Activated CD4-positive, alpha-beta T cell treated with anti-CD3 and anti-CD28 coated beads for 36 hours (primary cell): ENCODE measurements around the gene TAF4. TPM values are rescaled to one million over a fixed set of nuclear protein-coding genes. Genes with fewer than 3 reads are reported as not detected.

Experiments used
- ATAC-seq: fragments of 200-7000 bp; cut with Tn5 transposase; one replicate; pipeline ENCODE4 v1.10.0; 2021; ENCODE audit warnings: mild to moderate bottlenecking, moderate library complexity
- CTCF ChIA-PET: fragments of 350-600 bp; sonication (Branson Sonifier 250); formaldehyde crosslinking; loops from one replicate; lab custom pipeline; 2021; ENCODE audit warnings: antibody characterized with exemption; lab: Charles Lee
- POLR2A ChIA-PET: fragments of 350-600 bp; sonication (Branson Sonifier 250); formaldehyde crosslinking; loops from one replicate; lab custom pipeline; 2021; ENCODE audit warnings: antibody characterized with exemption, inconsistent platforms; lab: Charles Lee
- DNase-seq: peaks from one replicate; pipeline ENCODE4 v3.0.0-alpha.2; 2020
- H3K27ac Mint-ChIP-seq: one replicate; pipeline ENCODE4 v1.8.0; 2021; ENCODE audit warnings: mixed read lengths
- H3K27me3 Mint-ChIP-seq: one replicate; pipeline ENCODE4 v1.8.0; 2021; ENCODE audit warnings: mixed read lengths
- H3K36me3 Mint-ChIP-seq: one replicate; pipeline ENCODE4 v1.8.0; 2021; ENCODE audit warnings: low read depth, mixed read lengths
- H3K4me1 Mint-ChIP-seq: one replicate; pipeline ENCODE4 v1.8.0; 2021; ENCODE audit warnings: mixed read lengths
- H3K4me3 Mint-ChIP-seq: one replicate; pipeline ENCODE4 v1.8.0; 2021; ENCODE audit warnings: mild to moderate bottlenecking, moderate library complexity, mixed read lengths
- H3K9me3 Mint-ChIP-seq: one replicate; pipeline ENCODE4 v1.8.0; 2021; ENCODE audit warnings: low read depth, mixed read lengths
- intact Hi-C, 2 experiments: fragments of 100-400 bp; cut with DNase I in 1 of 2; cut with micrococcal nuclease in 1 of 2; formaldehyde crosslinking; loops; one replicate each; pipeline versions ENCODE4 v1.14.2 to v1.15.1; 2022 to 2024; cut with DNase I, micrococcal nuclease
- total RNA-seq, 2 experiments: library from RNA; stranded (reverse); gene quantifications; one replicate each; pipeline ENCODE4 v1.2.3, GENCODE V29; 2021

Gene TAF4
- total RNA-seq, 2 experiments from 2014 or later = 15.4 to 27.1 TPM

DNA sequence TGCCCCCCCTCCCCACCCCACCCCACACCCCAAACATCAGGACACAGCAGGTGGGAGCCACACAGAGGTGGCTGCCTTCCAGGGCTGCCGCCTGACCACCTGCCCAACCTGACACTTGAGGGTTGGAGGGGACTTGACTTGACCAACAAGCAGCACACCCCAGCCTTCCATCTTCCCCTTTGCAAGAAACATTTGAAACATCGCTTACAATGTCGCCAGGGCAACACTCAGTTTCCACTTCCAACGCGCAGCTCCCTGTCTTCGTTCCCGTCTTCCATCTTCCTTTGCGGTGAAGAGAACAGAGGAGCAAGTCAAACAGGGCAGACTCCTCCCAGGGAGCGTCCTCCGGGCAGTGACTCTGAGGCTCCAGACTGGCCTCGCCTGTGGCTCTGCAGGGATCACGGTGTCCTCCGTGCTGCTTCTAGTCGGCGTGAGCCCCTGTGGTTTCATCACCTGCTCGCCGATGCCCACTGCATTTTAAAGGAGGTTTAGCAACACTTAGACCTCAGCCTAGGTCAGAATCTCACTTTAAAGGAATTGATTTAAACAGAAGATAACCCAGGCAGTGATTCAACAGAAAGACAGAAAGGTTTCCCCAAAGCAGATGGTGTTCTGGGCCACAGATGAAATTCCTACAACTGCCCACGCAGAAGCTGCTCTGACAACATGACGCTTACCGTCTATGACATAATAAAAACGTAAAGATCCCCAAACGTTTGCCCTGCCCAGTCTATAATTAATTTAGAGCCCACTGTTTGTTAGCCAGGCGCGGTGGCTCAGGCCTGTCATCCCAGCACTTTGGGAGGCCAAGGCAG is 130.8 kb downstream of the TAF4 start:
- no peaks in the 10 kb centered on the region for H3K9me3 Mint-ChIP-seq
- ATAC-seq (no peak), DNase-seq (no peak)
- ChIA-PET CTCF (no interaction called here), POLR2A (no interaction called here)
- intact Hi-C loops = no loop called here
- H3K4me3 Mint-ChIP-seq = no peak overlapping the region
- no peak overlapping the region for H3K27ac Mint-ChIP-seq
- H3K4me1 Mint-ChIP-seq = no peaks in the 10 kb centered on the region
- H3K27me3 Mint-ChIP-seq = no peaks in the 10 kb centered on the region
- no peaks in the 10 kb centered on the region for H3K36me3 Mint-ChIP-seq

DNA sequence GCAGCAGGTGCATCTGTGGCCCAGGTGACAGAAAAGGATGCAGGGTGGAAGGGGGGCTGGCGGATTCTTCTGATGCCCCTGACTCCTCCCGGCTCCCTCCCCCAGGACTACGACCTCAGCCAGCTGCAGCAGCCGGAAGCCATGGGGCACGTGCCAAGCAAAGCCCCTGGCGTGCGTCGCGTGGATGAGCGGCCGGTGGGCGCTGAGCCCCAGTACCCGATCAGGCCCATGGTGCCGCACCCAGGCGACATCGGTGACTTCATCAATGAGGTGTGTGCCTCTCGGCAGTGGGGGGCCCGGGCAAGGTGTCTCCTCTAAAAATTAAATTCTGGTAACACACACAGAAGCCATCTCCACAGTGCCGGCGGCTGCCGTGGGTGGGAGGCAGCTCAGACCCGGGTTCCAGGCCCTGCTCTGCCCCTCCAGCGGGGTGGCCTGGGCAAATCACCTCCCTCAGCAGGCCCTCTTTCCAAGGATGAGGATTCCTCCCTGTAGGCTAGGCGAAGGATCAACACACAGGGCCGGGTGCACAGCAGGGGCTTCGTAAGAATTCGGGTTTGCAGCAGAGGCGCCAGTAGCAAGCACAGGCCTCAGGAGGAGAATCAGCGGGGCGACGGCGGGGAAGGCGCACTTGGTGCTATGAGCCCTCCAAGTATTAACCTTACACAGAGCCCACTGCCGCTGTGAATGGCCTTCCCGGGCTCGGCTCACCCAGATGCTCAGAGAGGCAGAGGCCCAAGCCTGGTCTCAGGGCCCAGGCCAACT is 131.5 kb downstream of the TAF4 start:
- no peaks in the 10 kb centered on the region for H3K4me1 Mint-ChIP-seq
- no peak overlapping the region for H3K4me3 Mint-ChIP-seq
- no peaks in the 10 kb centered on the region for H3K27me3 Mint-ChIP-seq
- ChIA-PET POLR2A (no interaction called here), CTCF (no interaction called here)
- H3K9me3 Mint-ChIP-seq = no peaks in the 10 kb centered on the region
- no peak for ATAC-seq
- no peak for DNase-seq
- intact Hi-C loops = no loop called here
- H3K27ac Mint-ChIP-seq = no peak overlapping the region
- H3K36me3 Mint-ChIP-seq = no peaks in the 10 kb centered on the region

DNA sequence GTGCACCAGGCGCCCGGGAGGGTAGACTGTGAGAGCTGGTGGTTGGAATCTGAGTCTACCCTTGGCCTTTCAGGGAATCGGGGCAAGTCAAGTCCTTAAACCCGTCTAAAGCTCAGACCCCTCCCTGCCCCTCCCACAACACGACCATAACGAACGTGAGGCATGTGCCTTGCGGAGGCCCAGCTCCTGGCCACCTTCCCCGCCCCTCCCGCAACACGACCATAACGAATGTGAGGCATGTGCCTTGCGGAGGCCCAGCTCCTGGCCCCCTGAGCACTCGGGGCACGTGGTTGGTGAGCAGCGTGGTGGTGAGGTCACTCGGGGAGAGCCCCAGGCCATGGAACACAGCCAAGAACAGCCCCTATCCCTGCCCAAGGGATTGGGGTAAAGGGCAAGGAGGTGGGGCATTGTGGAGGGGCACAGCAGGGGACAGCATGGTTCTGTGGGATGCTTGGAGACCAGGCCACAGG is 132.2 kb downstream of the TAF4 start:
- ATAC-seq (no peak), DNase-seq (no peak)
- CTCF ChIA-PET = interaction anchor here (0.7 kb wide), 1 partner anchor 148 kb away, joined by 3 read pairs; no protein-coding TSS in a partner anchor
- intact Hi-C loops = no loop called here
- no peak overlapping the region for H3K27ac Mint-ChIP-seq
- no peak overlapping the region for H3K4me3 Mint-ChIP-seq
- H3K9me3 Mint-ChIP-seq = no peaks in the 10 kb centered on the region
- H3K27me3 Mint-ChIP-seq = no peaks in the 10 kb centered on the region
- no peaks in the 10 kb centered on the region for H3K36me3 Mint-ChIP-seq
- POLR2A ChIA-PET = no interaction called here
- no peaks in the 10 kb centered on the region for H3K4me1 Mint-ChIP-seq

DNA sequence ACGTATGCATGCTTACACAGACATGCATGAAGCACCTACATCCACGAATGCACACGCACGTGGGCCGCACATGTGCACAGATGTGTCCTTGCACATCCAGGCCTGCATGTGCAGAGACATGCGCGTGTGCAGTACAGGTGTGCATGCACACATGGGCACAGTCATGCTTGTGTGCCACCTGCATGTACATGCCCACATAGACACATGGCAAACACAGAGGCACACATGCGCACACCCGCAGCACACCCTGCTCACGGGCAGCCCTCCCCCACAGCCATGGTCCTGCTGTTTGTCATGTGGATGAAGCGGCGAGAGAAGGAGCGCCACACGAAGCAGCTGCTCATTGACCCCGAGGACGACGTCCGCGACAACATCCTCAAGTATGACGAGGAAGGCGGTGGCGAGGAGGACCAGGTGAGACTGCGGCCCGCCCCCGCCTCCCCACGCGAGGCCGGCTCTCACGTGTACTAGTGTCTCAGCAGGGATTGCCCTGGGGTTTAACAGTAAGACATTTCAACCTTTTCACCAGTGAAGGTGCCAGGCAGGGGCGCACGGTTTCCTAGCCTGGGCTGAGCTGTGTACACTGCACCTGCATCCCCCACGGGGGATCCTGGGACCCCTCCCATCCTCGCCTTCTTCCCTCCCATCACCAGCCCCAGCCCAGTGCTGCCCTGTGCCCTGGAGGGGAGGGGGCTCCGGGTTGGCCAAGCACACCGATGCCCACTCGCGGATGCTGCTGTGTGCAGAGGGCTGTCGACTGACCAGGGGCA is 132.8 kb downstream of the TAF4 start:
- Mint-ChIP-seq H3K27ac (no peak overlapping the region), H3K27me3 (no peaks in the 10 kb centered on the region), H3K4me1 (no peaks in the 10 kb centered on the region), H3K9me3 (no peaks in the 10 kb centered on the region), H3K36me3 (no peaks in the 10 kb centered on the region), H3K4me3 (no peak overlapping the region)
- no peak for ATAC-seq
- intact Hi-C loops = no loop called here
- ChIA-PET POLR2A (no interaction called here), CTCF (interaction anchor here (0.7 kb wide), 1 partner anchor 148 kb away, joined by 3 read pairs; no protein-coding TSS in a partner anchor)
- no peak for DNase-seq

DNA sequence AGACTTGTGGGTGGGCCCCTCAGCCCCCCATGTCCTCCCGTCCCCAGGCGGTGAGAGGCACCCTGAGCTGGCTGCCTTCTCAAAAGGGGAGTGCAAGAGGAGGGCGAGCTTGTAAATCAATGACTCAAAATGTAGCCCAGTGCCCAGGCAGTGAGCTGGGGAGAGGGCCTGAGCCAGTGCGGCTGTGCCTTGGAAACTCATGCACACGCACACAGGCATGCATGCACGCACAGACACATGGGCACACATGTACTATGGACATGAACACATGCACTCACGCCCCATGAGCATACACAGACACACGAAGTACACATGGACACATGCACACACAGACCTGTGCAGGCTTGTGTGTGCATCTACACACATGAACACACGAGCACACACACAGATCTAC is 133.5 kb downstream of the TAF4 start:
- no peak for DNase-seq
- no peak overlapping the region for H3K27ac Mint-ChIP-seq
- no peak overlapping the region for H3K4me3 Mint-ChIP-seq
- H3K4me1 Mint-ChIP-seq = no peaks in the 10 kb centered on the region
- H3K27me3 Mint-ChIP-seq = no peaks in the 10 kb centered on the region
- CTCF ChIA-PET = no interaction called here
- H3K36me3 Mint-ChIP-seq = no peaks in the 10 kb centered on the region
- intact Hi-C loops = no loop called here
- ATAC-seq = no peak
- POLR2A ChIA-PET = no interaction called here
- no peaks in the 10 kb centered on the region for H3K9me3 Mint-ChIP-seq

DNA sequence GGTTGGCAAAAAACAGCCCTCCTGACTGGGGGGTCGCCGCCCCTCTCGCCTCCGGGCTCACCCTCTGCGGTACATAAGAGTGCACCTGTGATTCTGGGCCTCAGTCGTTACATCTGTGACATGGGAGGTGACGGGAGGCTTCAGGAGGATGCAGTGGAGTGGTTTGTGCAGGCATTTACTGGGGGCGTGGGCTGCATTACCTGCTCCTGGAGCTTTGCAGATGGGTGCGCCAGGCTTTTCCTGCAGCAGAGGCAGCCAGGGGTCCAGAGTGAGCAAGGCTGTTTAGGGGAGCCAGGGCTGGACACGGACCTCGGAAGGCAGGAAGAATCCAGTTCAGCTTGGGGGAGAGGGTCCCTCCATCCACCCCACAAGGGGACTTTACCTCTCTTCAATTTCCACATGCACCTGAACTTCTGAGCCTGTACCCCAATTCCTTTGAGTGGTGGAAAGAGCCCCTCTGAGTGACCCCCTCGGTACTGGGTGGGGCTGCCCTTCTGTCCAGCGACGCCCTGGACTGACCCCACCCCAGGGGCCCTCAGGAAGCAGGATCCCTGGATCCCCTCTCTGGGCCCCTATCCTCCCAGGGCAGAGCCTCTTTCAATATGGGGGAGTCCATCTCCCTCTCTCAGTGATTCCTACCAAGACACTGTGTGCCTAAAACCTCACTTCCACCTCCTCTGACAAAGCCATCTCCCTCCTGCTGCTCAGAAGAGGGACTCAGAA is 134.0 kb downstream of the TAF4 start:
- no peaks in the 10 kb centered on the region for H3K36me3 Mint-ChIP-seq
- H3K4me3 Mint-ChIP-seq = no peak overlapping the region
- ATAC-seq (no peak), DNase-seq (no peak)
- CTCF ChIA-PET = no interaction called here
- H3K27me3 Mint-ChIP-seq = no peaks in the 10 kb centered on the region
- POLR2A ChIA-PET = no interaction called here
- no peaks in the 10 kb centered on the region for H3K9me3 Mint-ChIP-seq
- no peak overlapping the region for H3K27ac Mint-ChIP-seq
- intact Hi-C loops = no loop called here
- H3K4me1 Mint-ChIP-seq = no peaks in the 10 kb centered on the region

DNA sequence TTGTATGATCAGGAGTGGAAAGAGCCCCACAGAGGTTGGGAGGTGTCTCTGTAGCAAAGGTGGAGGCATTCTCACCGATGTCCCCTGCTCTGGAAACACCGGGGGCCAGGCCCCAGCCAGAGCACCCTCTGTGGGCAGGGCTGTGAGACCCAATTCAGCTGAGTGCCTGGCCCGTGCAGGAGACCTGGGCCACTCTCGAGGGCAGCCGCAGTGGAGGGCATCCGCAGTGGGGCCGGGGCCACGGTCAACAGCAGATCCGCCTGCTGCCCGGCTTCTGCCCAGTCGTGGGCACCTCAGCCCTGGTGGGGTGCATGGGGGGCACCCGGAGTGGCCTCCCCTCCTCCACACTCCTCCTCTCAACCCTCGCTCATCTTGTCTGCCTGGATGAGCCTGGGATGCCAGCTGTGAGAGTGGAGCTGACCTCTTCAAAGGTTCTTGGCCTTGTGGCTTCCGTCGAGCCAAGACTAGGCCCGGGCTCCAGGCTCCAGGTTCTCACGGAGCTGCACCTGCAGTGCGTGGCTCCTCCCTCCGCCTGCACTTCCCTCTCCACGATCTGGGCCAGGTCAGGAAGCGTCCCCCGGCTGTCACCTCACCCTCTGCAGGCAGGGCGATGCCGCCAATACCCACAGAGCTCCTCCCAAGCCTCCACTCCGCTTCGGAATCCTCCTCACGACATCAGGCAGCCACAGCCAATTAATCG is 134.8 kb downstream of the TAF4 start:
- H3K36me3 Mint-ChIP-seq = no peaks in the 10 kb centered on the region
- no peak overlapping the region for H3K4me3 Mint-ChIP-seq
- no peaks in the 10 kb centered on the region for H3K4me1 Mint-ChIP-seq
- no peaks in the 10 kb centered on the region for H3K9me3 Mint-ChIP-seq
- no peak for ATAC-seq
- H3K27ac Mint-ChIP-seq = no peak overlapping the region
- ChIA-PET CTCF (no interaction called here), POLR2A (no interaction called here)
- H3K27me3 Mint-ChIP-seq = no peaks in the 10 kb centered on the region
- no peak for DNase-seq
- intact Hi-C loops = no loop called here

DNA sequence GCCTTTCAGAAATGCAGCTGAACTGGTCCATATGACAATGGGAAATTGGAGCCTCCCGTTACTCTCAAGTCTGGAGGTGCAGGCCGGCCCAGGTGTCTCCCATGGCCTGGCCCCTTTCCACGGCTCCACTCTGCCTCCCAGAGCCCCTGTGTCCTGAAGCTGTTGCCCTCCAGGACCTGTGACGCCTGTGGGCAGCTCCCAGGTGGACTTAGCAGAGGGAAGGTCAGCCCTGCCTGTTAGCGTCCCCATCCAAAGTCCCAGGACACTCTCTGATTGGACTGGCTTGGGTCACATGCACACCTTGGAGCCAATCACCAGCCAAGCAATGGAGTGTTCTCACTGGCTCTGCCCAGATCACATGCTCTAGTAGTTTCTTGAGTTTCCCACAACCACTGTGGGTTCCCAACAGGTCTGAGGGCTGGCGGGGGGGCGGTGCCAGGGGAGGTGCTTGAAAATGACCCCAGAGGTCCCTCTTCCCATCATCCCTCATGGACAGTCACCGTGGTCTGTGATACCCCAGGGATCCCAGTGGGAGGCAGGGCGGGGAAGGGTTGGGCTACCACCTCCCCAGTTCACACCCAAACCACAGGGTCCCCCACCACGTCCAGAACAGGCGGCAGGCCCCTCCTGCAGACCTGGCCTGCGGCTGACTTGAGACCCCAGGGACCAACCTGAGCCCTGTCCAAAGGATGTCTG is 135.6 kb downstream of the TAF4 start:
- no peaks in the 10 kb centered on the region for H3K9me3 Mint-ChIP-seq
- CTCF ChIA-PET = no interaction called here
- no peak overlapping the region for H3K4me3 Mint-ChIP-seq
- no peak for ATAC-seq
- H3K27ac Mint-ChIP-seq = no peak overlapping the region
- no peaks in the 10 kb centered on the region for H3K27me3 Mint-ChIP-seq
- no peaks in the 10 kb centered on the region for H3K4me1 Mint-ChIP-seq
- DNase-seq = no peak
- intact Hi-C loops = no loop called here
- no peaks in the 10 kb centered on the region for H3K36me3 Mint-ChIP-seq
- POLR2A ChIA-PET = no interaction called here

DNA sequence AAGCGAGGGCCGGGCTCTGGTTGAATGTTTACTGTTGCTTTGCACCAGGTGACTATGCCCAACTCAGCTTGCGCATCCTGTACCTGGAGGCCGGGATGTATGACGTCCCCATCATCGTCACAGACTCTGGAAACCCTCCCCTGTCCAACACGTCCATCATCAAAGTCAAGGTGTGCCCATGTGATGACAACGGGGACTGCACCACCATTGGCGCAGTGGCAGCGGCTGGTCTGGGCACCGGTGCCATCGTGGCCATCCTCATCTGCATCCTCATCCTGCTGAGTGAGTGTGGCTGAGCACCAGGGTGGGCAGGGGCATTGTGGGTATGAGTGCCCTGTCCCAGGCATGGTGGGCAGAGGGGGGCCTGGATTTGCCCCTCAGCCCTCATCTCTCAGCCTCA is 136.1 kb downstream of the TAF4 start:
- ChIA-PET POLR2A (no interaction called here), CTCF (no interaction called here)
- Mint-ChIP-seq H3K27ac (no peak overlapping the region), H3K27me3 (no peaks in the 10 kb centered on the region), H3K9me3 (no peaks in the 10 kb centered on the region), H3K4me1 (no peaks in the 10 kb centered on the region), H3K4me3 (no peak overlapping the region), H3K36me3 (no peaks in the 10 kb centered on the region)
- ATAC-seq (no peak), DNase-seq (no peak)
- intact Hi-C loops = no loop called here

DNA sequence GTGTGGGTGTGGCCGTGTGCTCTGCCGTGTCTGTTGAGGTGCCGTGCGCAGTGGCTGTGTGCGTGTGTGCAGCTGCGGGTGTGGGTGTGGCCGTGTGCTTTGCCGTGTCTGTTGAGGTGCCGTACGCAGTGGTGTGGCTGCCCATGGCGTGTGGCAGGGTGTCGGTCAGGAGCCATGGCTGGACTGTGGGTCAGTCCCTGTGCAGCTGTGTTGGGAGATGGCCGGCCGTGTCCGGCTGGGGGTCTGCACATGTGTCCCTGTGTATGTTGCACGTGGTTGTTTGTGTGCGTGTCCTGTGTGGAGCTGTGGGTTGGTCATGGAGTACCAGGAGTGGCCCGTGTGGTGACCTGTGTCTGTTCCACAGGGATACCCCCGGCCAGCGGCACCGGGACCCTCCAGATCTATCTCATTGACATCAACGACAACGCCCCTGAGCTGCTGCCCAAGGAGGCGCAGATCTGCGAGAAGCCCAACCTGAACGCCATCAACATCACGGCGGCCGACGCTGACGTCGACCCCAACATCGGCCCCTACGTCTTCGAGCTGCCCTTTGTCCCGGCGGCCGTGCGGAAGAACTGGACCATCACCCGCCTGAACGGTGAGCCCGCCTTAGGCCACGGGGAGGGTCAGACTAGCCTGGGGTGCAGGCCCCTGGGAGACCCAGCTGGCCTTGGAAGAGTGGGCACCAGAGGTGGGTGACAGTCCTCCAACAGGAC is 137.7 kb downstream of the TAF4 start:
- no peaks in the 10 kb centered on the region for H3K36me3 Mint-ChIP-seq
- no peaks in the 10 kb centered on the region for H3K27me3 Mint-ChIP-seq
- POLR2A ChIA-PET = no interaction called here
- H3K4me1 Mint-ChIP-seq = no peaks in the 10 kb centered on the region
- H3K4me3 Mint-ChIP-seq = no peak overlapping the region
- ATAC-seq (no peak), DNase-seq (no peak)
- CTCF ChIA-PET = no interaction called here
- no peaks in the 10 kb centered on the region for H3K9me3 Mint-ChIP-seq
- intact Hi-C loops = no loop called here
- H3K27ac Mint-ChIP-seq = no peak overlapping the region
